UCSD-AML1 (cell line): ENCODE measurements around the gene UPK1A.
"Not testable (repeated sequence)": the region's sequence is repeated elsewhere in the genome, so short reads cannot be mapped to it uniquely, and the experiment has no call there.

Source experiments
- DNase-seq: peaks from one replicate; lab custom pipeline; 2025; ENCODE audit not compliant: unreplicated experiment; lab: John Stamatoyannopoulos, UW

The UPK1A gene

GRCh38 chr19:35644206-35644986, 21.9 kb upstream of the UPK1A start:
- DNase-seq = peak; percentile 91

GRCh38 chr19:35644987-35645679, 21.2 kb upstream of the UPK1A start:
- peak; percentile 75 for DNase-seq

- no peak for DNase-seq
Measured at GRCh38 chr19:35645680-35646511, 20.4 kb upstream of the UPK1A start.

- peak; percentile 90 for DNase-seq
Measured at GRCh38 chr19:35648017-35648961, 18.0 kb upstream of the UPK1A start, which contains the start of gene COX6B1. TSS of gene COX6B1 (plus strand) at chr19:35648323. CDS start at chr19:35651244, 2,921 bp downstream.

- no peak for DNase-seq
Measured at GRCh38 chr19:35650581-35650980, 15.7 kb upstream of the UPK1A start.

- DNase-seq = not testable (repeated sequence)
Measured at GRCh38 chr19:35654828-35655227, 11.5 kb upstream of the UPK1A start.

- DNase-seq = no peak
Measured at GRCh38 chr19:35655600-35655999, 10.7 kb upstream of the UPK1A start.

- no peak for DNase-seq
Measured at GRCh38 chr19:35656700-35657099, 9.6 kb upstream of the UPK1A start.

GRCh38 chr19:35657904-35658700, 8.2 kb upstream of the UPK1A start:
- no peak for DNase-seq

- no peak for DNase-seq
Measured at GRCh38 chr19:35661995-35662340, 4.3 kb upstream of the UPK1A start.

GRCh38 chr19:35663981-35664380, 2.3 kb upstream of the UPK1A start:
- DNase-seq = no peak

GRCh38 chr19:35665157-35665556, 1.2 kb upstream of the UPK1A start:
- no peak for DNase-seq

GRCh38 chr19:35665604-35666003, 713 bp upstream of the UPK1A start:
- DNase-seq = no peak

GRCh38 chr19:35669566-35669965, 3.2 kb downstream of the UPK1A start:
- DNase-seq = no peak

GRCh38 chr19:35669974-35670373, 3.7 kb downstream of the UPK1A start:
- DNase-seq = no peak

GRCh38 chr19:35670686-35671085, 4.4 kb downstream of the UPK1A start:
- no peak for DNase-seq

GRCh38 chr19:35671818-35672217, 5.5 kb downstream of the UPK1A start:
- no peak for DNase-seq

GRCh38 chr19:35673121-35673804, 6.9 kb downstream of the UPK1A start:
- no peak for DNase-seq

- DNase-seq = no peak
Measured at GRCh38 chr19:35675589-35676140, 9.3 kb downstream of the UPK1A start.
